GM13976 (cell line): ENCODE data around the gene SNTG2.
"Not testable (repeated sequence)": the region's sequence is repeated elsewhere in the genome, so short reads cannot be mapped to it uniquely, and the experiment has no call there.

ENCODE experiments used
- DNase-seq: peaks from one replicate; pipeline ENCODE4 v3.0.0; 2012; ENCODE audit warnings: low spot score
- CTCF ChIP-seq: IDR thresholded peaks from 2 replicates; pipeline ENCODE4 v1.5.1; 2012; ENCODE audit warnings: borderline replicate concordance, mild to moderate bottlenecking; ENCODE audit not compliant: insufficient read depth; ENCODE audit errors: extremely low read depth, missing control alignments, control extremely low read depth
- in situ Hi-C: fragments of 300-500 bp; cut with MboI; formaldehyde crosslinking; loops from one replicate; pipeline ENCODE4 v1.12.0; 2022; ENCODE audit warnings: low sequenced_read_pairs, mixed read lengths, inconsistent platforms; ENCODE audit not compliant: unreplicated experiment

Gene SNTG2

DNA sequence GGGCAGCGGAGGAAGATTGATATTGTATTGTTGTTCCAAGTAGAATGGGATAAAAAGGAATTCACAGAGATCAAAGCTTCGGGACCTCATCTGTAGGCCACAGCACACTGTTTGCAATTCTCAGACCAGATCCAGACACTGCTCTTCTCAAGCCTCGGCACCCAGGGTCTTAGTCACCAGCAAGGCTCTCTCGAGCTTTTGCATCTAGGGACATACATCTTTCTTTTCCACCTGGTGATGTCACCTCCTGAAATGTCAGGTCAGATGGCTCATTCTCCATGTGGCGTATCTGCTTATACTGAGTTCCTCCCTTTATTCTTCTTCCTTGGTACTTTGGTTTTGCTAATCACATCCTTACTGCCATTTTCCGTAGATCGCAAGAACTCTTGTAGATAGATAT is 42.9 kb upstream of the SNTG2 start:
- in situ Hi-C loops, result no loop called here
- no peak for DNase-seq
- TF ChIP-seq CTCF, result no peak

DNA sequence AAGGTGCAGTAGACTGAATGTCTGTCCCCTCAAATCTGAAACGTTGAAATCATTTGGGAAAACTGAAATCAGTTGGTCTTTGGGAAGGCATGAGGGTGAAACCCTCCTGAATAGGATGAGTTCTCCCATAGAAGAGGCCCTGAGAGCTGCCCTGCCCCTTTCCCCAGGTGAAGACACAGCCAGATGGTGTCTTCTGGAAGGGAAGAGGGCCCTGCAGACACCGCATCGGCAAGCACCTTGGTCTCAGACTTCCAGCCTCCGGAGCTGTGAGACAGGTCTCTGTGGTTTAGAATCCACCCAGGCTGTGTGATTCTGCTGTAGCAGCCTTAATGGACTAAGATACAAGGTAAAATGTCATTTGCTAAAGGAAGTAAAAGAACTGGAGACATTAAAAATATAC is 42.1 kb upstream of the SNTG2 start:
- no peak for TF ChIP-seq CTCF
- DNase-seq, result no peak

GRCh38 chr2:909764-910379 is 40.8 kb upstream of the SNTG2 start:
- DNase-seq, in situ Hi-C loops: not testable (repeated sequence)

More for the DNA sequence above, 42.1 kb upstream of the SNTG2 start:
- in situ Hi-C loops, result no loop called here

GRCh38 chr2:910698-911097 is 40.0 kb upstream of the SNTG2 start:
- no peak for DNase-seq
- in situ Hi-C loops, result no loop called here
- no peak for TF ChIP-seq CTCF

GRCh38 chr2:915979-916378 is 34.7 kb upstream of the SNTG2 start:
- no peak for DNase-seq
- in situ Hi-C loops, result no loop called here
- TF ChIP-seq CTCF, result no peak

DNA sequence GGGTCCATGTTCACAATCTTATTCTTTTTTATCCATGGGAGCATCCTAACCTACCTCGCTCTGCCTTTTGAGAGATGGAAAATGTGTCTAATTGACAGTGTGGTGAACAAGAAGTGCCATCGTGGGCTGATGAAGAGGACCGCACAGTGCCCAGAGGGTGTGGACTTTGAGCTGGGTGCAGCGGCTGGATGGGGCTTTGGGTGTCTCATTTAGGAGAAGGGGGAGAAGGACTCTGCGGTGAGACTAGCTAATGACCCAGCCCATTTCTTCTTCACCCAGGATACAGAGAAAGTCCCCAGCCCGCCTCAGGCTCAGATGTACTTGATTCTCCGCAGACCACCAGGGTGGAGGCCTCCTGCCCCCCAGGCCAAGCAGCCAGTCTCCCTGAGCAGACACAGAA is 33.7 kb upstream of the SNTG2 start:
- in situ Hi-C loops, result no loop called here

DNA sequence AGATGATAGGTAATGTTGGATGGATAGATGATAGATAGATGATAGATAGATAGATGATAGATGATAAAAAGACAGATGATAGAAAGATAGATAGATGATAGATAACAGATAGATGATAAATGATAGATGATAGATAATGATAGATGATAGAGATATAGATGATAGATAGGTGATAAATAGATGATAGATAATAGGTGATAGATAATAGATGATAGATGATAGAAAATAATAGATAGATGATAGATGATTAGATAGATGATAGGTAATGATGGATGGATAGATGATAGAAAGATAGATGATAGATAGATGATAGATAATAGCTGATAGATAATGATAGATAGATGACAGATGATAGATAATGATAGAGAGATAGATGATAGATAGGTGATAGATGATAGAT is 31.0 kb upstream of the SNTG2 start:
- DNase-seq, result no peak
- no peak for TF ChIP-seq CTCF
- in situ Hi-C loops, result no loop called here

More for the DNA sequence above, 33.7 kb upstream of the SNTG2 start:
- no peak for TF ChIP-seq CTCF
- no peak for DNase-seq
